ENCODE measurements around the gene STK16. TPM values are rescaled to one million over a fixed set of nuclear protein-coding genes. Genes with fewer than 3 reads are reported as not detected.

Gene STK16
- total RNA-seq, 1 experiment from 2014 or later: 21.6 TPM

DNA sequence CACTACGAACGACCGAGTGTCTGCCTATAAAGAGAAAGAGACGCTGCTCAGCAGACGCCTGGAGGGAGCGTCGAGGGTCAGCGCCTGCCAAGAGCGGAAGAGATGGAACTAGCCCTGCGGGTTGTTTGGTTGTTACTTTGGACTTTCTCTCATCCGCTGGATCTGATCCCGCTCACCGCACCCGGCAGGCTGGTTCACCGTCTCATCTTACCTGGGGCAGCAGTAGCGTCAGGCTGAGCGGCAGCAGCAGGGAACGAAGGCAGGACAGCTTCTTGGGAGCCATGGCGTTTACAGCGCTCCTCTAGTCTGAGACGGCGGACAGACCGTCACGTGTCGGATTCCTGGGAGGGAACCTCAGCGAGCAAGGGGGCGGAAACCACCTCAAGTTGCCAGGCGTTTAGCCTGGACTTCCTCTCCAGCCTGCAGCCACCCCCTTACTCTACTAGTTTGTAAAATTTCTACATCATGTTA is 2.0 kb upstream of the STK16 start:
- H3K27ac Mint-ChIP-seq: peak overlapping the region in 1 of 3 experiments; percentile 41; a peak in 1 of 7 replicates
- H3K27me3 Mint-ChIP-seq (ENCODE audit: low read depth): no peaks in the 10 kb centered on the region
- no peak for DNase-seq
- Histone ChIP-seq H2BK15ac (ENCODE audit: low read depth, low read length) (no peak overlapping the region), H4K8ac (replicated peaks; ENCODE audit: insufficient read length, low read depth, low read length) (no peak overlapping the region), H3K27me3 (ENCODE audit: insufficient read depth, low read length) (no peaks in the 10 kb centered on the region), H3K23ac (ENCODE audit: insufficient read length, low read depth, low read length) (no peak overlapping the region), H3K56ac (ENCODE audit: insufficient read length, low read depth, low read length) (no peak overlapping the region), H3K23me2 (ENCODE audit: insufficient read length, low read depth, low read length, poor library complexity, severe bottlenecking) (no peaks in the 10 kb centered on the region), H3K18ac (ENCODE audit: insufficient read length, low read depth, low read length) (no peak overlapping the region), H3K9me3 (ENCODE audit: control insufficient read depth, low read depth, low read length) (no peaks in the 10 kb centered on the region), H3K4ac (ENCODE audit: low read depth, low read length) (no peak overlapping the region), H3K4me2 (ENCODE audit: insufficient read depth, insufficient read length, low read length) (no peak overlapping the region), H3K4me1 (ENCODE audit: insufficient read depth, low read length) (peaks cover 2% of the 10 kb centered on the region; the same call in 1 of the 2 replicates), H3K14ac (ENCODE audit: insufficient read depth, low read length) (no peak overlapping the region), H3K27ac (ENCODE audit: insufficient read length, low read depth, low read length) (no peak overlapping the region), H4K5ac (ENCODE audit: insufficient read length, low read depth, low read length) (no peak overlapping the region), H4K91ac (ENCODE audit: insufficient read length, low read depth, low read length) (no peak overlapping the region), H2BK5ac (ENCODE audit: insufficient read length, low read length) (no peak overlapping the region), H3K79me1 (ENCODE audit: insufficient read depth, low read depth, low read length, poor library complexity, severe bottlenecking) (no peaks in the 10 kb centered on the region), H2BK20ac (ENCODE audit: low read depth, low read length, poor library complexity, severe bottlenecking) (no peak overlapping the region), H2BK120ac (ENCODE audit: low read depth, low read length, poor library complexity, severe bottlenecking) (no peak overlapping the region), H3T11ph (ENCODE audit: low read length) (no peak overlapping the region), H2AFZ (ENCODE audit: low read length) (no peak overlapping the region), H3K79me2 (ENCODE audit: insufficient read depth, low read length) (no peaks in the 10 kb centered on the region), H2BK12ac (ENCODE audit: insufficient read length, low read depth, low read length) (no peak overlapping the region), H3K9ac (ENCODE audit: extremely low read depth, insufficient read length, low read length) (no peak overlapping the region), H4K20me1 (ENCODE audit: control insufficient read depth, insufficient read depth, insufficient read length) (no peaks in the 10 kb centered on the region), H2AK5ac (ENCODE audit: insufficient read length, low read length) (no peak overlapping the region)
- H3K4me1 Mint-ChIP-seq: peaks cover 9 to 11% of the 10 kb centered on the region in 2 experiments
- no peak for TF ChIP-seq CTCF (conservative IDR thresholded peaks at IDR 0.05)
- peaks cover 0 to 8% (median 4%) of the 10 kb centered on the region in 3 experiments; a peak in 5 of 7 replicates for H3K36me3 Mint-ChIP-seq (ENCODE audit: insufficient read depth in 1 of 3, low read depth in 3 of 3)
- no CpG with 5 or more reads among the region's 28 CpGs for WGBS (ENCODE audit: extremely low coverage, insufficient read length, low lambda C conversion rate)
- H3K9me3 Mint-ChIP-seq: no peaks in the 10 kb centered on the region
- H3K4me3 Mint-ChIP-seq: peak overlapping the region in 1 of 2 experiments; percentile 54; a peak in 2 of 5 replicates
